ENCODE measurements around the gene SLAMF8. TPM values are rescaled to one million over a fixed set of nuclear protein-coding genes. Genes with fewer than 3 reads are reported as not detected.

The SLAMF8 gene
- total and polyA plus RNA-seq, 7 donors = 2.4 to 16.2 (median 4.8) TPM

GRCh38 chr1:159799446-159799985 lies 27.2 kb upstream of the SLAMF8 start:
- Histone ChIP-seq H3K9me3 (no peaks in the 10 kb centered on the region), H3K36me3 (no peaks in the 10 kb centered on the region), H3K4me3 (no peak overlapping the region), H3K27ac (no peak overlapping the region), H3K27me3 (no peaks in the 10 kb centered on the region), H3K4me1 (no peaks in the 10 kb centered on the region)
- no peak for DNase-seq
- 97 to 98% methylated on average over 4 of the region's 4 CpGs for WGBS, 2 donors
- intact Hi-C loops (cut with DNase I) = no loop called here
- TF ChIP-seq POLR2AphosphoS5 (IDR thresholded peaks at IDR 0.05) (no peak), EP300 (IDR thresholded peaks at IDR 0.05) (no peak), POLR2A (IDR thresholded peaks at IDR 0.05) (no peak)
- TF ChIP-seq, protein P1, sequence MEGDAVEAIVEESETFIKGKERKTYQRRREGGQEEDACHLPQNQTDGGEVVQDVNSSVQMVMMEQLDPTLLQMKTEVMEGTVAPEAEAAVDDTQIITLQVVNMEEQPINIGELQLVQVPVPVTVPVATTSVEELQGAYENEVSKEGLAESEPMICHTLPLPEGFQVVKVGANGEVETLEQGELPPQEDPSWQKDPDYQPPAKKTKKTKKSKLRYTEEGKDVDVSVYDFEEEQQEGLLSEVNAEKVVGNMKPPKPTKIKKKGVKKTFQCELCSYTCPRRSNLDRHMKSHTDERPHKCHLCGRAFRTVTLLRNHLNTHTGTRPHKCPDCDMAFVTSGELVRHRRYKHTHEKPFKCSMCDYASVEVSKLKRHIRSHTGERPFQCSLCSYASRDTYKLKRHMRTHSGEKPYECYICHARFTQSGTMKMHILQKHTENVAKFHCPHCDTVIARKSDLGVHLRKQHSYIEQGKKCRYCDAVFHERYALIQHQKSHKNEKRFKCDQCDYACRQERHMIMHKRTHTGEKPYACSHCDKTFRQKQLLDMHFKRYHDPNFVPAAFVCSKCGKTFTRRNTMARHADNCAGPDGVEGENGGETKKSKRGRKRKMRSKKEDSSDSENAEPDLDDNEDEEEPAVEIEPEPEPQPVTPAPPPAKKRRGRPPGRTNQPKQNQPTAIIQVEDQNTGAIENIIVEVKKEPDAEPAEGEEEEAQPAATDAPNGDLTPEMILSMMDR (IDR thresholded peaks at IDR 0.05) = no peak

DNA sequence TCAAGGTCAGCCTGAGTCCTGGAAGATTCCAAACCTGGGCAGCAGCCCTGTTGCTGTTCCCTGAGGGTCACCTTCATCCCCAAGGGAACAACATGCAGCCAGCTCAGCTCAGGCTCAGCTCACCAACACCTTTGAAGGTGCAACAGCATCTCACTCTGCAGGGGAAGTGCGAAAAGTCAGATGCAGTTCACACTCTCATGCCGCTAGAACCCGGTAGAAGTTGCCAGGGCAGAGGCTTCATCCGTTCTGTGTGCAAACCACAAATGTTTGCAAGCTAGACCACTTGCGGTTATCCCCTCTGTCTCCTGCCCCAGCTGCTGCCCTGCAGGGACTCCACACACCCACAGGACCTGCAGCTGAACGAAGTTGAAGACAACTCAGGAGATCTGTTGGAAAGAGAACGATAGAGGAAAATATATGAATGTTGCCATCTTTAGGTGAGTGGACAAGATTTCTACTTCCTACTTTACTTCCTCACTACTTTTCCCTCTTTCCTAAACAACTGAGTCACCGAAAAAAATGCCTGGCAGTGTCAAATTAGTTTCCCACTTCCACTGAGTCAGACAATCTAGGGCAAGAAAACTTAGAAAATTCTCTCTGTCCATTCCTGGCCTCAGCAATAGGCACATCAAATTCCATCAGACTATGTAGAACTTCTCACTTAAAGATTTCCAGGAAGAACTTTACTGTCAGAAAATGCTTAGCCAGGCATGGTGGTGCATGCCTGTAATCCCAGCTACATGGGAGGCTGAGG lies 26.3 kb upstream of the SLAMF8 start:
- no peak for DNase-seq
- 52 to 82% methylated on average over 8 of the region's 8 CpGs for WGBS, 2 donors
- Histone ChIP-seq H3K27me3 (no peaks in the 10 kb centered on the region), H3K4me1 (no peaks in the 10 kb centered on the region), H3K9me3 (no peaks in the 10 kb centered on the region), H3K4me3 (no peak overlapping the region), H3K27ac (no peak overlapping the region), H3K36me3 (no peaks in the 10 kb centered on the region)
- TF ChIP-seq, protein P1 (IDR thresholded peaks at IDR 0.05) = no peak
- no peak for TF ChIP-seq POLR2A (IDR thresholded peaks at IDR 0.05)
- no peak for TF ChIP-seq EP300 (IDR thresholded peaks at IDR 0.05)
- no peak for TF ChIP-seq POLR2AphosphoS5 (IDR thresholded peaks at IDR 0.05)
- intact Hi-C loops (cut with DNase I) = no loop called here

GRCh38 chr1:159802111-159802510 lies 24.6 kb upstream of the SLAMF8 start, which contains the start of gene FCRL6:
Gene FCRL6, plus strand, starts transcription at chr1:159802360. Its CDS starts 65 bp downstream, at chr1:159802425.
- intact Hi-C loops (cut with DNase I) = no loop called here

DNA sequence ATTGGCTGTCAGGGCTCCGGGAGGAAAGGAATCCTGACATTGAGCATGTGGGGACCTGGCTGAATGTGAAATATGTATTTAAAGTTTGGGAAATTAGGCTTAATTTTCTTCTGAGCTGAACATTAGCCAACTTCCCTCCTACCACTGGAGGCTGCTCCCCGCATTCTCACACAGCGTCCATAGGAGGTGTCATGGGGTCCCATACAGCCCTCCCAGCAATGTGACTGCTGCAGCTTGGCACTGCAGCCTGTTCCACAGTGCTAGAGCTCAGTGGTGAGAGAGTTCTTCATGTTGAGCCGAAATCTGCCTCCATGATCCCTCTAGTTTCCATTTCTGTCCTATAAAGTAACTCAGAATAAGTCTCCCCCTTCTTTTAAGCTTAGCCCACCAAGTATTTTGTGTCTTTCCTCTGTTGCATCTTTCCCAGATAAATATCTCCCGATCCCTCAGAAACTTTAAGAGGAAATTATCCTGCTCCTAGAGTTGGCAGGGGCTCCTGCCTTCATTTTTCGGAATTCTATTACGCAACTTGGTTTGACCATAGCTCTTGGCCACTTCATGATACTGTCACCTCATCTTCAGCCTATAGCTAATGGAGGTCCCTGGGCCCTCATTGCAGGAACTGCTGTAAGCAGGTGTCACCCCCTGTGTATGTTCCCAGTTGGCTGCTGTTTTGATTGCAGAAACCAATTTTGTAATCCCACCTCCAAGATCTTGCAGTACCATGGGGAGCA lies 22.6 kb upstream of the SLAMF8 start:
- intact Hi-C loops (cut with DNase I) = no loop called here

More at GRCh38 chr1:159802111-159802510, 24.6 kb upstream of the SLAMF8 start, which contains the start of gene FCRL6:
- Histone ChIP-seq H3K9me3 (no peaks in the 10 kb centered on the region), H3K4me3 (no peak within 1 kb of the TSS), H3K36me3 (no peaks in the 10 kb centered on the region), H3K27ac (no peak within 1 kb of the TSS), H3K27me3 (no peaks in the 10 kb centered on the region), H3K4me1 (no peaks in the 10 kb centered on the region)
- 85 to 91% methylated on average over 8 of the region's 8 CpGs for WGBS, 2 donors
- TF ChIP-seq, protein P1 (IDR thresholded peaks at IDR 0.05) = no peak
- TF ChIP-seq POLR2A (IDR thresholded peaks at IDR 0.05) = no peak
- no peak for TF ChIP-seq POLR2AphosphoS5 (IDR thresholded peaks at IDR 0.05)
- no peak for TF ChIP-seq EP300 (IDR thresholded peaks at IDR 0.05)
- no peak for DNase-seq

More for the DNA sequence above, 22.6 kb upstream of the SLAMF8 start:
- H3K27ac ChIP-seq = no peak overlapping the region
- no peaks in the 10 kb centered on the region for H3K27me3 ChIP-seq
- DNase-seq = no peak
- H3K4me1 ChIP-seq = no peaks in the 10 kb centered on the region
- H3K4me3 ChIP-seq = no peak overlapping the region
- no peaks in the 10 kb centered on the region for H3K36me3 ChIP-seq
- H3K9me3 ChIP-seq = no peaks in the 10 kb centered on the region
- TF ChIP-seq POLR2A (IDR thresholded peaks at IDR 0.05) (no peak), EP300 (IDR thresholded peaks at IDR 0.05) (no peak), POLR2AphosphoS5 (IDR thresholded peaks at IDR 0.05) (no peak)
- TF ChIP-seq, protein P1 (IDR thresholded peaks at IDR 0.05) = no peak
- WGBS, 2 donors = 74 to 77% methylated on average over 7 of the region's 7 CpGs

Measured in sigmoid colon (tissue), 7 donors.